GM23338 (cell line): Measurements from ENCODE around the gene IRAK2. TPM values are rescaled to one million over a fixed set of nuclear protein-coding genes. Genes with fewer than 3 reads are reported as not detected.

Experiments
- ATAC-seq: fragments of 200-7000 bp; cut with Tn5 transposase; 3 replicates; pipeline ENCODE4 v1.9.1; 2020
- DNase-seq: peaks from one replicate; pipeline ENCODE4 v3.0.0-alpha.2; 2015; ENCODE audit warnings: low spot score
- H2AFZ ChIP-seq: fragments of 200-600 bp; sonication (generic); 2 replicates; pipeline ENCODE4 v1.8.0; 2016; ENCODE audit warnings: antibody characterized with exemption, mild to moderate bottlenecking, moderate library complexity
- H3F3A ChIP-seq: fragments of 200-600 bp; sonication (generic); replicated peaks from 2 replicates; pipeline ENCODE4 v1.8.0; 2017; ENCODE audit warnings: antibody characterized with exemption, mixed run types, low read depth
- H3K27ac ChIP-seq: fragments of 200-600 bp; sonication (generic); 2 replicates; pipeline ENCODE4 v1.6.1; 2016; ENCODE audit warnings: low read depth
- H3K27me3 ChIP-seq: fragments of 200-600 bp; sonication (generic); 2 replicates; pipeline ENCODE4 v1.8.0; 2016; ENCODE audit warnings: mild to moderate bottlenecking, mixed run types, moderate library complexity; ENCODE audit not compliant: insufficient read depth
- H3K36me3 ChIP-seq: fragments of 200-600 bp; sonication (generic); 2 replicates; pipeline ENCODE4 v1.8.0; 2016; ENCODE audit warnings: mild to moderate bottlenecking; ENCODE audit not compliant: insufficient read depth
- H3K4me1 ChIP-seq: fragments of 200-600 bp; sonication (generic); 2 replicates; pipeline ENCODE4 v1.8.0; 2016; ENCODE audit warnings: mild to moderate bottlenecking, moderate library complexity; ENCODE audit not compliant: insufficient read depth
- H3K4me2 ChIP-seq: fragments of 200-600 bp; sonication (generic); 2 replicates; pipeline ENCODE4 v1.7.1; 2017; ENCODE audit warnings: mixed run types
- H3K4me3 ChIP-seq: fragments of 200-600 bp; sonication (generic); 2 replicates; pipeline ENCODE4 v1.6.1; 2016; ENCODE audit warnings: mixed run types
- H3K79me2 ChIP-seq: fragments of 200-600 bp; sonication (generic); replicated peaks from 2 replicates; pipeline ENCODE4 v1.8.0; 2017; ENCODE audit warnings: mild to moderate bottlenecking; ENCODE audit not compliant: insufficient read depth
- H3K9me2 ChIP-seq: fragments of 200-600 bp; sonication (generic); 2 replicates; pipeline ENCODE4 v1.8.0; 2017; ENCODE audit not compliant: insufficient read depth
- H4K20me1 ChIP-seq: fragments of 200-600 bp; sonication (generic); replicated peaks from 2 replicates; pipeline ENCODE4 v1.8.0; 2017; ENCODE audit warnings: mild to moderate bottlenecking; ENCODE audit not compliant: insufficient read depth
- H3K27ac Mint-ChIP-seq: 2 replicates; pipeline ENCODE4 v1.8.0; 2020; ENCODE audit warnings: inconsistent platforms, mild to moderate bottlenecking, moderate library complexity, mixed read lengths
- H3K27me3 Mint-ChIP-seq: 3 replicates; pipeline ENCODE4 v1.8.0; 2022; ENCODE audit warnings: low read depth, mild to moderate bottlenecking, moderate library complexity, mixed read lengths, inconsistent platforms; ENCODE audit not compliant: insufficient read depth, poor library complexity
- H3K36me3 Mint-ChIP-seq: 3 replicates; pipeline ENCODE4 v1.8.0; 2021; ENCODE audit warnings: low read depth, mild to moderate bottlenecking, inconsistent platforms, moderate library complexity, mixed read lengths
- H3K4me1 Mint-ChIP-seq: 3 replicates; pipeline ENCODE4 v1.8.0; 2020; ENCODE audit warnings: mild to moderate bottlenecking, inconsistent platforms, mixed read lengths
- H3K4me3 Mint-ChIP-seq: 3 replicates; pipeline ENCODE4 v1.8.0; 2021; ENCODE audit warnings: moderate library complexity, mild to moderate bottlenecking, inconsistent platforms, mixed read lengths
- H3K9me3 Mint-ChIP-seq: 3 replicates; pipeline ENCODE4 v1.8.0; 2020; ENCODE audit warnings: moderate library complexity, mild to moderate bottlenecking, inconsistent platforms, mixed read lengths
- EZH2 ChIP-seq: fragments of 200-600 bp; sonication (generic); IDR thresholded peaks from one replicate; pipeline ENCODE4 v1.8.0; 2017; ENCODE audit warnings: antibody characterized with exemption, mild to moderate bottlenecking, low read depth; ENCODE audit not compliant: unreplicated experiment
- NANOG ChIP-seq: IDR thresholded peaks from 2 replicates; pipeline ENCODE4 v1.6.1; 2016; ENCODE audit warnings: antibody characterized with exemption, borderline replicate concordance
- ZNF114 ChIP-seq: fragments of 250-450 bp; sonication (Bioruptor Pico); IDR thresholded peaks from 2 replicates; pipeline ENCODE4 v1.5.0; 2020; ENCODE audit warnings: mild to moderate bottlenecking, moderate library complexity
- polyA plus RNA-seq: library from polyadenylated mRNA; unstranded; fragments of >200 nt; fragmentation: Nextera tagmentation; extraction: Ambion mirVana; gene quantifications from 2 replicates; pipeline ENCODE4 v1.2.1, GENCODE V29; 2016
- total RNA-seq: library from RNA; depleted of rRNA; stranded (reverse); fragments of >200 nt; shearing (Covaris generic); gene quantifications from 2 replicates; pipeline ENCODE4 v1.2.3, GENCODE V29; 2014
- TF ChIP-seq, protein P1 (sequence below), 2 experiments: fragments of 200-600 bp in 1 of 2; sonication (generic) in 1 of 2; conservative IDR thresholded peaks; 2 replicates each; pipeline versions ENCODE4 v1.5.1 to v1.6.1; 2016 to 2017; ENCODE audit warnings: antibody characterized with exemption in 2 of 2, low read depth in 2 of 2, mild to moderate bottlenecking in 2 of 2, moderate library complexity in 1 of 2
- TF ChIP-seq, protein P2 (sequence below): fragments of 250-450 bp; sonication (Bioruptor Pico); IDR thresholded peaks from 2 replicates; pipeline ENCODE4 v1.5.0; 2020; ENCODE audit warnings: mild to moderate bottlenecking, moderate library complexity

IRAK2 gene
- total and polyA plus RNA-seq, 2 experiments from 2014 or later, result 0.37 to 1.4 TPM

DNA sequence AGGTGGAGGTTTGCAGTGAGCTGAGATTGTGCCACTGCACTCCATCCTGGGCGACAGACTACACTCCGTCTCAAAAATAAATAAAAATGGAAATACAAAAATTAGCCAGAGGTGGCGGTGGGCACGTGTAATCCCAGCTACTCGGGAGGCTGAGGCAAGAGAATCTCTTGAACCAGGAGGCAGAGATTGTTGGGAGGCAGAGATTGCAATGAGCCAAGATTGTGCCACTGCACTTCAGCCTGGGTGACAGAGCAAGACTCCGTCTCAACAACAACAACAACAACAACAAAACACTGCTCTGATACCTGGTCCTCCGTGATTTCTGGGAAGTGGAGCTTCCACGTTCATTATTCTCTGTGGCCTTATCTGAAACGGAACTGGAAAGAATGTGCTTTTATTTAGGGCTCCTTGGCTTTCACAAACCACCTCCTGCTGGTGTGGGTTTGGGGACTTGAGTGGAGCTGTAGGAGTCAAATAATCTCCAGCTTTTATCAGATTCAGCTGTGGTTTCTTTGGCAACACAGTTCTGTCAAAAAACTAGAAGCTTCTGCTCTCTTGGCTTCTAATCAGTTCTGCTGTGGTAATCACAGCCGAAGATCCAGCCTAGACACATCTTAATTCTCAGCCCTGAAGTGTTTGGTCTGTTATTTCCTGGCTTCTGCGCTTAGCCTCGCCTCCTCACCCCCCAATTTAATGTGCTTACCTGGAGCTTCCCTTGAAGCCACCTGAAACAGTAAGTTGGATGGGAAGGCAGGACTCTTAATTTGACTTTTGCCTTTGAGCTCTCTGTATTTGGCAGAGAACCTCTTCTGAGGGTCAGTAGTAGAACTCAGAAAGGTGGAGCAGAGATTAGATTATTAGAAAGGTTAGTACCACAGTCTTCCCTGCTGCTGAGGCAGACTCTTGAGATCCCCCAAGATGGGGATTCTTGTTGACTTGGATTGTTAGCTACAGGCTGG is 21.4 kb downstream of the IRAK2 start:
- Histone ChIP-seq H3K4me1 (peaks cover 4% of the 10 kb centered on the region; the same call in 1 of the 2 replicates), H3K4me3 (no peak overlapping the region), H4K20me1 (no peaks in the 10 kb centered on the region), H3F3A (no peaks in the 10 kb centered on the region), H2AFZ (no peak overlapping the region), H3K36me3 (no peaks in the 10 kb centered on the region), H3K9me2 (no peaks in the 10 kb centered on the region), H3K27me3 (no peaks in the 10 kb centered on the region), H3K27ac (no peak overlapping the region), H3K79me2 (no peaks in the 10 kb centered on the region), H3K4me2 (no peak overlapping the region)
- no peak for TF ChIP-seq NANOG
- no peak for TF ChIP-seq ZNF114 (CRISPR knock-in tag)
- TF ChIP-seq, protein P1, sequence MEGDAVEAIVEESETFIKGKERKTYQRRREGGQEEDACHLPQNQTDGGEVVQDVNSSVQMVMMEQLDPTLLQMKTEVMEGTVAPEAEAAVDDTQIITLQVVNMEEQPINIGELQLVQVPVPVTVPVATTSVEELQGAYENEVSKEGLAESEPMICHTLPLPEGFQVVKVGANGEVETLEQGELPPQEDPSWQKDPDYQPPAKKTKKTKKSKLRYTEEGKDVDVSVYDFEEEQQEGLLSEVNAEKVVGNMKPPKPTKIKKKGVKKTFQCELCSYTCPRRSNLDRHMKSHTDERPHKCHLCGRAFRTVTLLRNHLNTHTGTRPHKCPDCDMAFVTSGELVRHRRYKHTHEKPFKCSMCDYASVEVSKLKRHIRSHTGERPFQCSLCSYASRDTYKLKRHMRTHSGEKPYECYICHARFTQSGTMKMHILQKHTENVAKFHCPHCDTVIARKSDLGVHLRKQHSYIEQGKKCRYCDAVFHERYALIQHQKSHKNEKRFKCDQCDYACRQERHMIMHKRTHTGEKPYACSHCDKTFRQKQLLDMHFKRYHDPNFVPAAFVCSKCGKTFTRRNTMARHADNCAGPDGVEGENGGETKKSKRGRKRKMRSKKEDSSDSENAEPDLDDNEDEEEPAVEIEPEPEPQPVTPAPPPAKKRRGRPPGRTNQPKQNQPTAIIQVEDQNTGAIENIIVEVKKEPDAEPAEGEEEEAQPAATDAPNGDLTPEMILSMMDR (conservative IDR thresholded peaks at IDR 0.05; ENCODE audit: low read depth in 2 of 2), result no peak
- TF ChIP-seq, protein P2, sequence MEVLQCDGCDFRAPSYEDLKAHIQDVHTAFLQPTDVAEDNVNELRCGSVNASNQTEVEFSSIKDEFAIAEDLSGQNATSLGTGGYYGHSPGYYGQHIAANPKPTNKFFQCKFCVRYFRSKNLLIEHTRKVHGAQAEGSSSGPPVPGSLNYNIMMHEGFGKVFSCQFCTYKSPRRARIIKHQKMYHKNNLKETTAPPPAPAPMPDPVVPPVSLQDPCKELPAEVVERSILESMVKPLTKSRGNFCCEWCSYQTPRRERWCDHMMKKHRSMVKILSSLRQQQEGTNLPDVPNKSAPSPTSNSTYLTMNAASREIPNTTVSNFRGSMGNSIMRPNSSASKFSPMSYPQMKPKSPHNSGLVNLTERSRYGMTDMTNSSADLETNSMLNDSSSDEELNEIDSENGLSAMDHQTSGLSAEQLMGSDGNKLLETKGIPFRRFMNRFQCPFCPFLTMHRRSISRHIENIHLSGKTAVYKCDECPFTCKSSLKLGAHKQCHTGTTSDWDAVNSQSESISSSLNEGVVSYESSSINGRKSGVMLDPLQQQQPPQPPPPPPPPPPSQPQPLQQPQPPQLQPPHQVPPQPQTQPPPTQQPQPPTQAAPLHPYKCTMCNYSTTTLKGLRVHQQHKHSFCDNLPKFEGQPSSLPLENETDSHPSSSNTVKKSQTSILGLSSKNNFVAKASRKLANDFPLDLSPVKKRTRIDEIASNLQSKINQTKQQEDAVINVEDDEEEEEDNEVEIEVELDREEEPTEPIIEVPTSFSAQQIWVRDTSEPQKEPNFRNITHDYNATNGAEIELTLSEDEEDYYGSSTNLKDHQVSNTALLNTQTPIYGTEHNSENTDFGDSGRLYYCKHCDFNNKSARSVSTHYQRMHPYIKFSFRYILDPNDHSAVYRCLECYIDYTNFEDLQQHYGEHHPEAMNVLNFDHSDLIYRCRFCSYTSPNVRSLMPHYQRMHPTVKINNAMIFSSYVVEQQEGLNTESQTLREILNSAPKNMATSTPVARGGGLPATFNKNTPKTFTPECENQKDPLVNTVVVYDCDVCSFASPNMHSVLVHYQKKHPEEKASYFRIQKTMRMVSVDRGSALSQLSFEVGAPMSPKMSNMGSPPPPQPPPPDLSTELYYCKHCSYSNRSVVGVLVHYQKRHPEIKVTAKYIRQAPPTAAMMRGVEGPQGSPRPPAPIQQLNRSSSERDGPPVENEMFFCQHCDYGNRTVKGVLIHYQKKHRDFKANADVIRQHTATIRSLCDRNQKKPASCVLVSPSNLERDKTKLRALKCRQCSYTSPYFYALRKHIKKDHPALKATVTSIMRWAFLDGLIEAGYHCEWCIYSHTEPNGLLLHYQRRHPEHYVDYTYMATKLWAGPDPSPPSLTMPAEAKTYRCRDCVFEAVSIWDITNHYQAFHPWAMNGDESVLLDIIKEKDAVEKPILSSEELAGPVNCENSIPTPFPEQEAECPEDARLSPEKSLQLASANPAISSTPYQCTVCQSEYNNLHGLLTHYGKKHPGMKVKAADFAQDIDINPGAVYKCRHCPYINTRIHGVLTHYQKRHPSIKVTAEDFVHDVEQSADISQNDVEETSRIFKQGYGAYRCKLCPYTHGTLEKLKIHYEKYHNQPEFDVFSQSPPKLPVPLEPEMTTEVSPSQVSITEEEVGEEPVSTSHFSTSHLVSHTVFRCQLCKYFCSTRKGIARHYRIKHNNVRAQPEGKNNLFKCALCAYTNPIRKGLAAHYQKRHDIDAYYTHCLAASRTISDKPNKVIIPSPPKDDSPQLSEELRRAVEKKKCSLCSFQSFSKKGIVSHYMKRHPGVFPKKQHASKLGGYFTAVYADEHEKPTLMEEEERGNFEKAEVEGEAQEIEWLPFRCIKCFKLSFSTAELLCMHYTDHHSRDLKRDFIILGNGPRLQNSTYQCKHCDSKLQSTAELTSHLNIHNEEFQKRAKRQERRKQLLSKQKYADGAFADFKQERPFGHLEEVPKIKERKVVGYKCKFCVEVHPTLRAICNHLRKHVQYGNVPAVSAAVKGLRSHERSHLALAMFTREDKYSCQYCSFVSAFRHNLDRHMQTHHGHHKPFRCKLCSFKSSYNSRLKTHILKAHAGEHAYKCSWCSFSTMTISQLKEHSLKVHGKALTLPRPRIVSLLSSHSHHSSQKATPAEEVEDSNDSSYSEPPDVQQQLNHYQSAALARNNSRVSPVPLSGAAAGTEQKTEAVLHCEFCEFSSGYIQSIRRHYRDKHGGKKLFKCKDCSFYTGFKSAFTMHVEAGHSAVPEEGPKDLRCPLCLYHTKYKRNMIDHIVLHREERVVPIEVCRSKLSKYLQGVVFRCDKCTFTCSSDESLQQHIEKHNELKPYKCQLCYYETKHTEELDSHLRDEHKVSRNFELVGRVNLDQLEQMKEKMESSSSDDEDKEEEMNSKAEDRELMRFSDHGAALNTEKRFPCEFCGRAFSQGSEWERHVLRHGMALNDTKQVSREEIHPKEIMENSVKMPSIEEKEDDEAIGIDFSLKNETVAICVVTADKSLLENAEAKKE, result no peak
- TF ChIP-seq EZH2, result no peak
- ATAC-seq (no peak), DNase-seq (no peak)
- H3K9me3 Mint-ChIP-seq, result no peaks in the 10 kb centered on the region
- H3K27ac Mint-ChIP-seq, result peak overlapping the region; percentile 29; the same call in 1 of the 2 replicates
- no peak overlapping the region for H3K4me3 Mint-ChIP-seq
- H3K4me1 Mint-ChIP-seq, result peaks cover 16% of the 10 kb centered on the region
- peaks cover 2% of the 10 kb centered on the region for H3K27me3 Mint-ChIP-seq
- H3K36me3 Mint-ChIP-seq, result no peaks in the 10 kb centered on the region
